NCI-H1092 treated with DMSO at 0.1 percent for 48 hours (cell line): ENCODE results near the gene ATF4.
A peak's percentile ranks its signal among the peaks of the same experiment; 100 is the strongest.
"Not testable (repeated sequence)": the region's sequence is repeated elsewhere in the genome, so short reads cannot be mapped to it uniquely, and the experiment has no call there.

Experiments used
- DNase-seq: peaks from one replicate; lab custom pipeline; 2025; lab: John Stamatoyannopoulos, UW

ATF4 gene

GRCh38 chr22:39511226-39511625, 9.1 kb upstream of the ATF4 start:
- no peak for DNase-seq

GRCh38 chr22:39512026-39512425, 8.3 kb upstream of the ATF4 start:
- no peak for DNase-seq

- DNase-seq: no peak
Observed at GRCh38 chr22:39513791-39514190, 6.6 kb upstream of the ATF4 start.

- DNase-seq: peak; percentile 10
Observed at GRCh38 chr22:39514373-39514973, 5.9 kb upstream of the ATF4 start.

GRCh38 chr22:39515266-39516050, 4.9 kb upstream of the ATF4 start:
- DNase-seq: no peak

- DNase-seq: no peak
Observed at GRCh38 chr22:39517470-39517869, 2.9 kb upstream of the ATF4 start.

GRCh38 chr22:39518144-39518786, 2.1 kb upstream of the ATF4 start:
- DNase-seq: no peak

GRCh38 chr22:39518996-39519680, 1.2 kb upstream of the ATF4 start:
- DNase-seq: peak; percentile 23

- peak; percentile 99 for DNase-seq
Observed at GRCh38 chr22:39519681-39520225, 609 bp upstream of the ATF4 start.

GRCh38 chr22:39521106-39521885, 934 bp downstream of the ATF4 start:
- peak; percentile 29 for DNase-seq

- not testable (repeated sequence) for DNase-seq
Observed at GRCh38 chr22:39522091-39522490, 1.7 kb downstream of the ATF4 start.

- peak; percentile 56 for DNase-seq
Observed at GRCh38 chr22:39522567-39523300, 2.4 kb downstream of the ATF4 start.

- no peak for DNase-seq
Observed at GRCh38 chr22:39524089-39524752, 3.9 kb downstream of the ATF4 start.

GRCh38 chr22:39524753-39525657, 4.6 kb downstream of the ATF4 start:
- no peak for DNase-seq

GRCh38 chr22:39525658-39525975, 5.3 kb downstream of the ATF4 start:
- no peak for DNase-seq

- no peak for DNase-seq
Observed at GRCh38 chr22:39526736-39527171, 6.4 kb downstream of the ATF4 start.

GRCh38 chr22:39527481-39527961, 7.2 kb downstream of the ATF4 start:
- peak; percentile 12 for DNase-seq

- peak; percentile 26 for DNase-seq
Observed at GRCh38 chr22:39528080-39528661, 7.8 kb downstream of the ATF4 start.
